Stimulated activated CD8-positive, alpha-beta memory T cell treated with anti-CD3 and anti-CD28 coated beads, Interleukin-12 subunit alpha, Interleukin-12 subunit beta, amount 100 ng/mL, for 24 hours (primary cell): ENCODE data around the gene WBP1L.
A peak's percentile ranks its signal among the peaks of the same experiment; 100 is the strongest.
"Not testable (repeated sequence)": the region's sequence is repeated elsewhere in the genome, so short reads cannot be mapped to it uniquely, and the experiment has no call there.

Experiments used
- DNase-seq: peaks from one replicate; pipeline ENCODE4 v3.0.0-alpha.2; 2020; ENCODE audit errors: extremely low read depth

The WBP1L gene

GRCh38 chr10:102723989-102724388, 19.8 kb upstream of the WBP1L start:
- DNase-seq, result no peak

- no peak for DNase-seq
Observed at GRCh38 chr10:102726274-102726673, 17.5 kb upstream of the WBP1L start.

GRCh38 chr10:102727037-102727818, 16.5 kb upstream of the WBP1L start:
- DNase-seq, result no peak

GRCh38 chr10:102729029-102730026, 14.4 kb upstream of the WBP1L start:
- peak; percentile 11 for DNase-seq

GRCh38 chr10:102731222-102731800, 12.4 kb upstream of the WBP1L start:
- DNase-seq, result no peak

GRCh38 chr10:102732661-102733060, 11.1 kb upstream of the WBP1L start:
- DNase-seq, result no peak

GRCh38 chr10:102735065-102735562, 8.6 kb upstream of the WBP1L start:
- DNase-seq, result no peak

- no peak for DNase-seq
Observed at GRCh38 chr10:102738692-102739121, 5.0 kb upstream of the WBP1L start.

GRCh38 chr10:102740229-102740628, 3.5 kb upstream of the WBP1L start:
- DNase-seq, result no peak

GRCh38 chr10:102741726-102742237, 2.0 kb upstream of the WBP1L start:
- no peak for DNase-seq

GRCh38 chr10:102742313-102742712, 1.4 kb upstream of the WBP1L start:
- DNase-seq, result not testable (repeated sequence)

GRCh38 chr10:102743078-102743587, 615 bp upstream of the WBP1L start:
- DNase-seq, result no peak

- DNase-seq, result peak; percentile 3
Observed at GRCh38 chr10:102744374-102745051, 765 bp downstream of the WBP1L start.

GRCh38 chr10:102745157-102745556, 1.4 kb downstream of the WBP1L start:
- no peak for DNase-seq

GRCh38 chr10:102752266-102752930, 8.7 kb downstream of the WBP1L start:
- DNase-seq, result no peak

GRCh38 chr10:102752934-102753664, 9.4 kb downstream of the WBP1L start:
- no peak for DNase-seq

GRCh38 chr10:102753718-102754117, 10.0 kb downstream of the WBP1L start:
- DNase-seq, result no peak

- DNase-seq, result no peak
Observed at GRCh38 chr10:102757323-102757722, 13.6 kb downstream of the WBP1L start.

- no peak for DNase-seq
Observed at GRCh38 chr10:102758240-102758932, 14.6 kb downstream of the WBP1L start.
